COLO829 (cell line): ENCODE results near the gene DYRK1A.

Experiments used
- DNase-seq: peaks from one replicate; pipeline ENCODE4 v3.0.0; 2012; ENCODE audit warnings: low spot score

Gene DYRK1A

GRCh38 chr21:37365517-37366481, 774 bp upstream of the DYRK1A start:
- peak; percentile 20 for DNase-seq

- DNase-seq, result no peak
Measured at GRCh38 chr21:37367336-37367702, 746 bp downstream of the DYRK1A start.

GRCh38 chr21:37367703-37368540, 1.3 kb downstream of the DYRK1A start:
- DNase-seq, result no peak

- DNase-seq, result no peak
Measured at GRCh38 chr21:37368541-37369279, 2.1 kb downstream of the DYRK1A start.

- DNase-seq, result no peak
Measured at GRCh38 chr21:37369307-37369854, 2.8 kb downstream of the DYRK1A start.

- DNase-seq, result no peak
Measured at GRCh38 chr21:37370152-37371040, 3.8 kb downstream of the DYRK1A start.

GRCh38 chr21:37371041-37371397, 4.4 kb downstream of the DYRK1A start:
- no peak for DNase-seq

- no peak for DNase-seq
Measured at GRCh38 chr21:37372127-37372731, 5.7 kb downstream of the DYRK1A start.

- no peak for DNase-seq
Measured at GRCh38 chr21:37372951-37373350, 6.4 kb downstream of the DYRK1A start.

GRCh38 chr21:37373539-37373938, 7.0 kb downstream of the DYRK1A start:
- DNase-seq, result no peak

- DNase-seq, result no peak
Measured at GRCh38 chr21:37374027-37374426, 7.5 kb downstream of the DYRK1A start.

- DNase-seq, result no peak
Measured at GRCh38 chr21:37375866-37376574, 9.4 kb downstream of the DYRK1A start.

GRCh38 chr21:37378700-37379139, 12.1 kb downstream of the DYRK1A start:
- no peak for DNase-seq

- DNase-seq, result no peak
Measured at GRCh38 chr21:37380349-37381323, 14.1 kb downstream of the DYRK1A start.

GRCh38 chr21:37381883-37382585, 15.5 kb downstream of the DYRK1A start:
- no peak for DNase-seq

GRCh38 chr21:37383086-37383485, 16.5 kb downstream of the DYRK1A start:
- DNase-seq, result no peak

- DNase-seq, result no peak
Measured at GRCh38 chr21:37383784-37384311, 17.3 kb downstream of the DYRK1A start.

GRCh38 chr21:37384416-37384815, 17.8 kb downstream of the DYRK1A start:
- no peak for DNase-seq
